Activated naive CD8-positive, alpha-beta T cell treated with anti-CD3 and anti-CD28 coated beads, Interleukin-2, amount 50 U/mL, for 16 hours (primary cell): ENCODE data around the gene DNLZ.

Source experiments
- DNase-seq: peaks from one replicate; pipeline ENCODE4 v3.0.0-alpha.2; 2020; ENCODE audit warnings: low read depth, low spot score

Gene DNLZ

GRCh38 chr9:136376457-136376856 is 12.9 kb upstream of the DNLZ start:
- no peak for DNase-seq

- DNase-seq = no peak
Observed at GRCh38 chr9:136375096-136375495, 11.6 kb upstream of the DNLZ start.

GRCh38 chr9:136374183-136374575 is 10.6 kb upstream of the DNLZ start:
- no peak for DNase-seq

GRCh38 chr9:136373300-136374182 is 10.0 kb upstream of the DNLZ start, which contains the start of gene CARD9:
TSS of gene CARD9 (minus strand) at chr9:136373669. CDS start at chr9:136372078, 1,591 bp downstream.
- DNase-seq = no peak

GRCh38 chr9:136372561-136373299 is 9.2 kb upstream of the DNLZ start:
- DNase-seq = no peak

- DNase-seq = no peak
Observed at GRCh38 chr9:136372006-136372405, 8.5 kb upstream of the DNLZ start.

GRCh38 chr9:136371533-136371880 is 8.0 kb upstream of the DNLZ start:
- no peak for DNase-seq

GRCh38 chr9:136370687-136371532 is 7.4 kb upstream of the DNLZ start:
- DNase-seq = no peak

- no peak for DNase-seq
Observed at GRCh38 chr9:136370037-136370436, 6.5 kb upstream of the DNLZ start.

- DNase-seq = no peak
Observed at GRCh38 chr9:136368190-136368589, 4.6 kb upstream of the DNLZ start.

GRCh38 chr9:136367296-136368145 is 4.0 kb upstream of the DNLZ start:
- no peak for DNase-seq

GRCh38 chr9:136366826-136367225 is 3.3 kb upstream of the DNLZ start:
- no peak for DNase-seq

- no peak for DNase-seq
Observed at GRCh38 chr9:136365775-136366222, 2.3 kb upstream of the DNLZ start.

GRCh38 chr9:136364942-136365774 is 1.6 kb upstream of the DNLZ start:
- no peak for DNase-seq

GRCh38 chr9:136363949-136364748 is 605 bp upstream of the DNLZ start:
- no peak for DNase-seq

GRCh38 chr9:136362450-136362784 is 1.1 kb downstream of the DNLZ start:
- no peak for DNase-seq

- DNase-seq = no peak
Observed at GRCh38 chr9:136361754-136362449, 1.6 kb downstream of the DNLZ start.

GRCh38 chr9:136361047-136361753 is 2.3 kb downstream of the DNLZ start:
- no peak for DNase-seq
